IMR-90 (cell line): Measurements from ENCODE around the gene SMARCA2. TPM values are rescaled to one million over a fixed set of nuclear protein-coding genes. Genes with fewer than 3 reads are reported as not detected.

Source experiments
- ATAC-seq: fragments of 200-7000 bp; cut with Tn5 transposase; 2 replicates; pipeline ENCODE4 v1.9.1; 2020; ENCODE audit warnings: low read depth, mild to moderate bottlenecking, moderate library complexity
- BruUV-seq: library from RNA; stranded (reverse); fragments of 400-500 nt; replicated peaks from 2 replicates; lab custom pipeline; 2021; lab: Mats Ljungman, UMichigan
- CTCF ChIA-PET: fragments of 300-600 bp; formaldehyde crosslinking; extraction: SDS; loops from one replicate; lab custom pipeline; 2021; ENCODE audit warnings: antibody characterized with exemption; lab: Yijun Ruan, JAX
- POLR2A ChIA-PET: fragments of 300-600 bp; sonication (Branson Sonifier 250); formaldehyde crosslinking; loops from one replicate; lab custom pipeline; 2022; ENCODE audit warnings: antibody characterized with exemption; ENCODE audit not compliant: unreplicated experiment; lab: Charles Lee
- DNase-seq: peaks from one replicate; pipeline ENCODE4 v3.0.0; 2013
- H2AFZ ChIP-seq: replicated peaks from 2 replicates; pipeline ENCODE3; 2013; ENCODE audit warnings: low read length, mild to moderate bottlenecking; ENCODE audit not compliant: poor library complexity
- H2AK5ac ChIP-seq: 2 replicates; pipeline ENCODE4 v1.6.1; 2013; ENCODE audit warnings: low read depth, low read length, inconsistent platforms
- H2AK9ac ChIP-seq: replicated peaks from 2 replicates; pipeline ENCODE3; 2013; ENCODE audit warnings: mild to moderate bottlenecking, low read depth, low read length, moderate library complexity; ENCODE audit not compliant: poor library complexity
- H2BK120ac ChIP-seq: 2 replicates; pipeline ENCODE4 v1.6.1; 2013; ENCODE audit warnings: low read depth, low read length, inconsistent platforms
- H2BK15ac ChIP-seq: 3 replicates; pipeline ENCODE4 v1.6.1; 2013; ENCODE audit warnings: low read depth, low read length, inconsistent platforms
- H2BK20ac ChIP-seq: 2 replicates; pipeline ENCODE4 v1.6.1; 2013; ENCODE audit warnings: low read depth, mild to moderate bottlenecking, inconsistent platforms, low read length, moderate library complexity
- H2BK5ac ChIP-seq: 2 replicates; pipeline ENCODE4 v1.6.1; 2013; ENCODE audit warnings: mild to moderate bottlenecking, low read depth, low read length, inconsistent platforms; ENCODE audit not compliant: poor library complexity, severe bottlenecking
- H3K14ac ChIP-seq: replicated peaks from 2 replicates; pipeline ENCODE4 v1.6.1; 2013; ENCODE audit warnings: low read depth, low read length, inconsistent platforms
- H3K18ac ChIP-seq: 2 replicates; pipeline ENCODE4 v1.6.1; 2013; ENCODE audit warnings: low read depth, low read length, control low read depth
- H3K23ac ChIP-seq: 2 replicates; pipeline ENCODE4 v1.6.1; 2013; ENCODE audit warnings: low read depth, low read length, inconsistent platforms
- H3K27ac ChIP-seq: 2 replicates; pipeline ENCODE4 v1.5.1; 2013; ENCODE audit warnings: mild to moderate bottlenecking, control low read depth, low read length; ENCODE audit not compliant: insufficient read depth
- H3K27me3 ChIP-seq: 2 replicates; pipeline ENCODE4 v1.6.1; 2013; ENCODE audit warnings: low read length; ENCODE audit not compliant: control insufficient read depth, insufficient read depth
- H3K36me3 ChIP-seq: 2 replicates; pipeline ENCODE4 v1.6.1; 2013; ENCODE audit warnings: low read length, mixed read lengths; ENCODE audit not compliant: control insufficient read depth, insufficient read depth
- H3K4ac ChIP-seq: 2 replicates; pipeline ENCODE4 v1.6.1; 2013; ENCODE audit warnings: low read depth, low read length, inconsistent platforms
- H3K4me1 ChIP-seq: 2 replicates; pipeline ENCODE4 v1.6.1; 2013; ENCODE audit warnings: low read length, mixed read lengths; ENCODE audit not compliant: control insufficient read depth, insufficient read depth
- H3K4me2 ChIP-seq: 2 replicates; pipeline ENCODE4 v1.6.1; 2013; ENCODE audit warnings: low read depth, mild to moderate bottlenecking, control low read depth, low read length, moderate library complexity
- H3K4me3 ChIP-seq: 2 replicates; pipeline ENCODE4 v1.5.1; 2013; ENCODE audit warnings: low read depth, mild to moderate bottlenecking, control low read depth, low read length, moderate library complexity; ENCODE audit not compliant: insufficient read depth
- H3K56ac ChIP-seq: 2 replicates; pipeline ENCODE4 v1.6.1; 2013; ENCODE audit warnings: low read length, inconsistent platforms; ENCODE audit not compliant: insufficient read depth; ENCODE audit errors: extremely low read depth
- H3K79me1 ChIP-seq, 2 experiments: 2 replicates each; pipeline ENCODE4 v1.6.1; 2013; ENCODE audit warnings: low read length in 2 of 2, inconsistent platforms in 1 of 2, low read depth in 1 of 2
- H3K9ac ChIP-seq: 2 replicates; pipeline ENCODE4 v1.6.1; 2013; ENCODE audit warnings: low read depth, low read length, control low read depth
- H3K9me1 ChIP-seq: 2 replicates; pipeline ENCODE4 v1.6.1; 2013; ENCODE audit warnings: low read length, inconsistent platforms; ENCODE audit not compliant: insufficient read depth
- H3K9me3 ChIP-seq: 2 replicates; pipeline ENCODE4 v1.6.1; 2013; ENCODE audit warnings: low read length; ENCODE audit not compliant: control insufficient read depth, insufficient read depth
- H4K20me1 ChIP-seq: 2 replicates; pipeline ENCODE4 v1.6.1; 2013; ENCODE audit warnings: low read length, inconsistent platforms; ENCODE audit not compliant: insufficient read depth
- H4K5ac ChIP-seq: 2 replicates; pipeline ENCODE4 v1.6.1; 2013; ENCODE audit warnings: mild to moderate bottlenecking, low read depth, low read length, control low read depth
- H4K8ac ChIP-seq, 2 experiments: 2 replicates each; pipeline ENCODE4 v1.6.1; 2013; ENCODE audit warnings: low read depth in 2 of 2, low read length in 2 of 2, control low read depth in 1 of 2, inconsistent platforms in 1 of 2
- H4K91ac ChIP-seq: 2 replicates; pipeline ENCODE4 v1.6.1; 2013; ENCODE audit warnings: low read depth, low read length, inconsistent platforms; ENCODE audit not compliant: insufficient read depth
- BHLHE40 ChIP-seq: fragments of 150-350 bp; IDR thresholded peaks from 2 replicates; pipeline ENCODE4 v1.6.1; 2016; ENCODE audit warnings: mild to moderate bottlenecking, low read depth, low read length
- CEBPB ChIP-seq: IDR thresholded peaks from 2 replicates; pipeline ENCODE4 v1.6.1; 2012; ENCODE audit warnings: low read depth, low read length, improper control_type of control experiment
- CHD1 ChIP-seq: IDR thresholded peaks from 2 replicates; pipeline ENCODE4 v1.6.1; 2012; ENCODE audit warnings: low read depth, low read length, improper control_type of control experiment
- FOS ChIP-seq: fragments of 150-350 bp; IDR thresholded peaks from 2 replicates; pipeline ENCODE4 v1.6.1; 2016; ENCODE audit warnings: low read depth, low read length
- MAFK ChIP-seq: IDR thresholded peaks from 2 replicates; pipeline ENCODE4 v1.6.1; 2012; ENCODE audit warnings: low read depth, low read length, improper control_type of control experiment
- MAZ ChIP-seq: IDR thresholded peaks from 2 replicates; pipeline ENCODE4 v1.6.1; 2012; ENCODE audit warnings: low read depth, mild to moderate bottlenecking, low read length, improper control_type of control experiment, moderate library complexity, borderline replicate concordance
- MXI1 ChIP-seq: IDR thresholded peaks from 2 replicates; pipeline ENCODE4 v1.6.1; 2012; ENCODE audit warnings: low read depth, mild to moderate bottlenecking, low read length, moderate library complexity, borderline replicate concordance
- NFE2L2 ChIP-seq: fragments of 150-350 bp; IDR thresholded peaks from 2 replicates; pipeline ENCODE4 v1.6.1; 2016; ENCODE audit warnings: low read depth, mild to moderate bottlenecking, low read length
- POLR2A ChIP-seq: IDR thresholded peaks from 2 replicates; pipeline ENCODE4 v1.6.1; 2012; ENCODE audit warnings: mild to moderate bottlenecking, low read depth, low read length
- RAD21 ChIP-seq: IDR thresholded peaks from 2 replicates; pipeline ENCODE4 v1.6.1; 2012; ENCODE audit warnings: low read length, improper control_type of control experiment
- RCOR1 ChIP-seq: IDR thresholded peaks from 2 replicates; pipeline ENCODE4 v1.6.1; 2012; ENCODE audit warnings: mild to moderate bottlenecking, low read length, improper control_type of control experiment; ENCODE audit not compliant: insufficient replicate concordance
- RFX5 ChIP-seq: IDR thresholded peaks from 2 replicates; pipeline ENCODE4 v1.8.0; 2012; ENCODE audit warnings: low read depth, mild to moderate bottlenecking, low read length, moderate library complexity
- SMC3 ChIP-seq: fragments of 150-350 bp; IDR thresholded peaks from 2 replicates; pipeline ENCODE4 v1.6.1; 2016; ENCODE audit warnings: low read depth, mild to moderate bottlenecking, antibody characterized with exemption, low read length, moderate library complexity
- dilution Hi-C: fragments of 300-500 bp; cut with HindIII; formaldehyde crosslinking; loops from one replicate; pipeline ENCODE4 v1.14.3; 2018; ENCODE audit warnings: low sequenced_read_pairs; ENCODE audit not compliant: unreplicated experiment
- in situ Hi-C: fragments of 300-500 bp; cut with MboI; formaldehyde crosslinking; loops from 3 replicates; pipeline ENCODE4 v1.14.3; 2019; ENCODE audit warnings: low sequenced_read_pairs, inconsistent platforms, mixed read lengths
- intact Hi-C: fragments of 100-400 bp; cut with micrococcal nuclease; formaldehyde crosslinking; loops from 2 replicates; pipeline ENCODE4 v1.10.0; 2022
- polyA plus RNA-seq, 3 experiments: library from polyadenylated mRNA; depleted of rRNA; stranded (reverse); fragments of >200 nt; gene quantifications; 2 replicates each; pipeline ENCODE4 v1.2.3, GENCODE V29; 2012; ENCODE audit warnings: low replicate concordance in 1 of 3
- total RNA-seq: library from RNA; depleted of rRNA; stranded (reverse); fragments of >200 nt; gene quantifications from 2 replicates; pipeline ENCODE4 v1.2.3, GENCODE V29; 2012
- TF ChIP-seq, protein P1 (sequence below): fragments of 150-350 bp; IDR thresholded peaks from 2 replicates; pipeline ENCODE4 v1.6.1; 2017; ENCODE audit warnings: mild to moderate bottlenecking, antibody characterized with exemption, low read length, low read depth
- TF ChIP-seq, protein P2 (sequence below): conservative IDR thresholded peaks from 2 replicates; pipeline ENCODE4 v1.5.1; 2012; ENCODE audit warnings: mild to moderate bottlenecking, low read depth, low read length, improper control_type of control experiment
- TF ChIP-seq, protein P3 (sequence below): fragments of 150-350 bp; IDR thresholded peaks from 2 replicates; pipeline ENCODE4 v1.6.1; 2016; ENCODE audit warnings: low read depth, mild to moderate bottlenecking, low read length, moderate library complexity, borderline replicate concordance

The SMARCA2 gene
- total and polyA plus RNA-seq, 2 of the 4 experiments (the other 2 are of a cell fraction), result 25.3 to 26.7 TPM

DNA sequence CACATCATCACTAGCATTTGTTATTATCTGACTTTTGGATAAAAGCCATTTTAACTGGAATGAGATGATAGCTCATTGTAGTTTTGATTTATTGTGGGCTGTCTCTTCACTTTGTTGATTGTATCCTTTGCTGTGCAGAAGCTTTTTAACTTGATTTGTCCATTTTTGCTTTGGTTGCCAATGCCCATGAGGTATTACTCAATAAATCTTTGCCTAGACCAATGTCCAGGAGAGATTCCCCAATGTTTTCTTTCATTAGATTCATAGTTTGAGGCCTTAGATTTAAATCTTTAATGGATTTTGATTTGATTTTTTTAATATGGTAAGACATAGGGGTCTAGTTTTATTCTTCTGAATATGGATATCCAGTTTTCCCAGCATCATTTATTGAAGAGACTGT, 28.8 kb upstream of the SMARCA2 start:
- H3K4me2 ChIP-seq, result no peak overlapping the region
- H2BK20ac ChIP-seq, result no peak overlapping the region
- H3K23ac ChIP-seq, result no peak overlapping the region
- H3K79me1 ChIP-seq, result no peaks in the 10 kb centered on the region
- H3K27ac ChIP-seq, result no peak overlapping the region
- H3K9ac ChIP-seq, result no peak overlapping the region
- peaks cover under 1% of the 10 kb centered on the region; the same call in 1 of the 2 replicates for H3K4me1 ChIP-seq
- no peaks in the 10 kb centered on the region for H3K36me3 ChIP-seq
- no peak overlapping the region for H2AFZ ChIP-seq
- H4K91ac ChIP-seq, result no peak overlapping the region
- in situ Hi-C loops, result no loop called here
- H2AK5ac ChIP-seq, result no peak overlapping the region
- H2BK120ac ChIP-seq, result no peak overlapping the region
- H3K14ac ChIP-seq, result no peak overlapping the region
- DNase-seq (no peak), ATAC-seq (no peak)
- BruUV-seq, result no TSS peak
- H4K5ac ChIP-seq, result no peak overlapping the region
- H3K9me3 ChIP-seq, result no peaks in the 10 kb centered on the region
- dilution Hi-C loops, result no loop called here
- H2BK5ac ChIP-seq, result no peak overlapping the region
- H3K18ac ChIP-seq, result no peak overlapping the region
- intact Hi-C loops, result no loop called here
- ChIA-PET POLR2A (no interaction called here), CTCF (interaction anchor here (0.6 kb wide), 1 partner anchor 1313 kb away, joined by 3 read pairs; no protein-coding TSS in a partner anchor)
- H4K8ac ChIP-seq, result no peak overlapping the region
- no peak overlapping the region for H2AK9ac ChIP-seq
- no peaks in the 10 kb centered on the region for H3K9me1 ChIP-seq
- H3K4me3 ChIP-seq, result no peak overlapping the region
- H4K20me1 ChIP-seq, result no peaks in the 10 kb centered on the region
- H2BK15ac ChIP-seq, result no peak overlapping the region
- H3K56ac ChIP-seq, result no peak overlapping the region
- no peak overlapping the region for H3K4ac ChIP-seq
- peaks cover 2% of the 10 kb centered on the region; the same call in 1 of the 2 replicates for H3K27me3 ChIP-seq
- TF ChIP-seq MXI1, result no peak
- TF ChIP-seq RAD21, result no peak
- TF ChIP-seq RFX5, result no peak
- TF ChIP-seq SMC3, result no peak
- TF ChIP-seq NFE2L2, result no peak
- TF ChIP-seq, protein P1, sequence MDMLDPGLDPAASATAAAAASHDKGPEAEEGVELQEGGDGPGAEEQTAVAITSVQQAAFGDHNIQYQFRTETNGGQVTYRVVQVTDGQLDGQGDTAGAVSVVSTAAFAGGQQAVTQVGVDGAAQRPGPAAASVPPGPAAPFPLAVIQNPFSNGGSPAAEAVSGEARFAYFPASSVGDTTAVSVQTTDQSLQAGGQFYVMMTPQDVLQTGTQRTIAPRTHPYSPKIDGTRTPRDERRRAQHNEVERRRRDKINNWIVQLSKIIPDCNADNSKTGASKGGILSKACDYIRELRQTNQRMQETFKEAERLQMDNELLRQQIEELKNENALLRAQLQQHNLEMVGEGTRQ, result no peak
- no peak for TF ChIP-seq BHLHE40
- no peak for TF ChIP-seq RCOR1
- TF ChIP-seq, protein P2, sequence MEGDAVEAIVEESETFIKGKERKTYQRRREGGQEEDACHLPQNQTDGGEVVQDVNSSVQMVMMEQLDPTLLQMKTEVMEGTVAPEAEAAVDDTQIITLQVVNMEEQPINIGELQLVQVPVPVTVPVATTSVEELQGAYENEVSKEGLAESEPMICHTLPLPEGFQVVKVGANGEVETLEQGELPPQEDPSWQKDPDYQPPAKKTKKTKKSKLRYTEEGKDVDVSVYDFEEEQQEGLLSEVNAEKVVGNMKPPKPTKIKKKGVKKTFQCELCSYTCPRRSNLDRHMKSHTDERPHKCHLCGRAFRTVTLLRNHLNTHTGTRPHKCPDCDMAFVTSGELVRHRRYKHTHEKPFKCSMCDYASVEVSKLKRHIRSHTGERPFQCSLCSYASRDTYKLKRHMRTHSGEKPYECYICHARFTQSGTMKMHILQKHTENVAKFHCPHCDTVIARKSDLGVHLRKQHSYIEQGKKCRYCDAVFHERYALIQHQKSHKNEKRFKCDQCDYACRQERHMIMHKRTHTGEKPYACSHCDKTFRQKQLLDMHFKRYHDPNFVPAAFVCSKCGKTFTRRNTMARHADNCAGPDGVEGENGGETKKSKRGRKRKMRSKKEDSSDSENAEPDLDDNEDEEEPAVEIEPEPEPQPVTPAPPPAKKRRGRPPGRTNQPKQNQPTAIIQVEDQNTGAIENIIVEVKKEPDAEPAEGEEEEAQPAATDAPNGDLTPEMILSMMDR, result no peak
- no peak for TF ChIP-seq CHD1
- TF ChIP-seq FOS, result no peak
- TF ChIP-seq POLR2A, result no peak
- no peak for TF ChIP-seq CEBPB
- TF ChIP-seq MAFK, result no peak
- TF ChIP-seq, protein P3, sequence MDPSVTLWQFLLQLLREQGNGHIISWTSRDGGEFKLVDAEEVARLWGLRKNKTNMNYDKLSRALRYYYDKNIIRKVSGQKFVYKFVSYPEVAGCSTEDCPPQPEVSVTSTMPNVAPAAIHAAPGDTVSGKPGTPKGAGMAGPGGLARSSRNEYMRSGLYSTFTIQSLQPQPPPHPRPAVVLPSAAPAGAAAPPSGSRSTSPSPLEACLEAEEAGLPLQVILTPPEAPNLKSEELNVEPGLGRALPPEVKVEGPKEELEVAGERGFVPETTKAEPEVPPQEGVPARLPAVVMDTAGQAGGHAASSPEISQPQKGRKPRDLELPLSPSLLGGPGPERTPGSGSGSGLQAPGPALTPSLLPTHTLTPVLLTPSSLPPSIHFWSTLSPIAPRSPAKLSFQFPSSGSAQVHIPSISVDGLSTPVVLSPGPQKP, result no peak
- TF ChIP-seq MAZ, result no peak
